Breast epithelium (tissue), 4 donors: ENCODE results near the gene PCSK5. TPM values are rescaled to one million over a fixed set of nuclear protein-coding genes. Genes with fewer than 3 reads are reported as not detected.

Source experiments
- DNase-seq, 2 donors: peaks; one replicate each; pipeline ENCODE4 v3.0.0-alpha.2; 2019; ENCODE audit warnings: low spot score in 2 of 2
- H3K27ac ChIP-seq, 2 donors: fragments of 200-600 bp; sonication (generic) in 1 of 2; one replicate each; pipeline ENCODE4 v1.5.1; 2016 to 2019; ENCODE audit warnings: mild to moderate bottlenecking in 1 of 2
- H3K27me3 ChIP-seq, 2 donors: fragments of 200-600 bp; sonication (generic) in 1 of 2; one replicate each; pipeline versions ENCODE4 v1.5.1 to v1.6.0; 2017 to 2019; ENCODE audit warnings: control low read depth in 1 of 2, mild to moderate bottlenecking in 1 of 2
- H3K36me3 ChIP-seq: fragments of 200-600 bp; one replicate; pipeline ENCODE4 v1.5.1; 2019
- H3K4me1 ChIP-seq, 2 donors: fragments of 200-600 bp; sonication (generic); one replicate each; pipeline ENCODE4 v1.5.1; 2016 to 2019; ENCODE audit warnings: control low read depth in 1 of 2
- H3K4me3 ChIP-seq, 3 donors: fragments of 200-600 bp; sonication (generic); 1 replicate in 2 of 3; 2 replicates in 1 of 3; pipeline ENCODE4 v1.5.1; 2016 to 2019; ENCODE audit warnings: mild to moderate bottlenecking in 3 of 3, moderate library complexity in 2 of 3
- H3K9me3 ChIP-seq, 2 donors: fragments of 200-600 bp; sonication (generic) in 1 of 2; one replicate each; pipeline ENCODE4 v1.5.1; 2016 to 2019; ENCODE audit warnings: control low read depth in 1 of 2
- POLR2A ChIP-seq: fragments of 450-650 bp; IDR thresholded peaks from one replicate; pipeline ENCODE4 v1.6.1; 2016; ENCODE audit warnings: antibody characterized with exemption, mild to moderate bottlenecking, moderate library complexity
- POLR2AphosphoS5 ChIP-seq, 3 donors: sonication (generic); formaldehyde crosslinking; IDR thresholded peaks; one replicate each; pipeline ENCODE4 v1.6.1; 2017; ENCODE audit warnings: antibody characterized with exemption in 3 of 3
- intact Hi-C: fragments of 100-400 bp; cut with DNase I; formaldehyde crosslinking; loops from one replicate; pipeline ENCODE4 v1.15.1; 2023; ENCODE audit warnings: low total_unique reads
- total RNA-seq, 3 donors: library from RNA; depleted of rRNA; stranded (reverse); fragments of >200 nt; gene quantifications; one replicate each; pipeline ENCODE4 v1.1.0, GENCODE V29; 2016
- TF ChIP-seq, protein P1 (sequence below), 3 donors: fragments of 450-650 bp; IDR thresholded peaks; one replicate each; pipeline ENCODE4 v1.5.1; 2016 to 2017; ENCODE audit warnings: antibody characterized with exemption in 3 of 3, mild to moderate bottlenecking in 3 of 3, moderate library complexity in 3 of 3

The PCSK5 gene
- total RNA-seq, 3 donors from 2014 or later, result 12.7 to 21.0 (median 19.0) TPM

DNA sequence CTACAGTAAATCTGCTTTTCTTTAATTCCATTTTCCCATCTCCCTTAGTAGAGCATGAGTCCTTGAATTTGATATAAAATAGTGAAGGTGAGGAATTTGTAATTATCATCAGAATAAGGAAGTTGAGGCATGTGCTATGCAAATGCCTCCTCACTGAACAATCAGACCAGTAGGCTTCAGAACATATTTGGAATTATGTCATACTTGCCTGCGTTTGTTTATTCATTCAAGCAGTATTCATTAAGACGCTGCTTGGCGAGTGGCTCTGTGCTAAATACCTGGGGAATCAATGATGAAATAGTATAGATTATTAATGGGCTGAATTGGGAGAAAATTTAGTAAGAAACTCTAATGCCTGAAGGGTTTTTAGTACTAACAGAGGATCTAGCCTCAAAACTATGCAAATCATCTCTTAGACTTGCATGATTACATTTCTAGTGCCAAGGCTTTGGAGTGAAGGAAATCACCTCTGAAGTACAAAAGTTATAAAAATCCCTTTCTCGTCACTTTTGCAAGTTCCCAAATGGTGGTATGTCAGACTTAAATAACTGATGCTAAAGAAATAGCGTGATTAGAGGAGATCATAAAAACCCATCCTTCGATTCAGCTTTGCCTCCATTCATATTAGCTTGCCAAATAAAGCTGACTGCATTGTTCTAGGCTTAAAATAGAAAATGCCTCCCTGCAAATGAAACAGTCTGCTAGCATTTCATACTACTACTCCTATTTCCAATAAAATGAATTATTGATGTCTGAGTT, 141.7 kb downstream of the PCSK5 start:
- H3K27ac ChIP-seq, result no peak overlapping the region
- no peaks in the 10 kb centered on the region for H3K27me3 ChIP-seq
- H3K4me1 ChIP-seq, result no peaks in the 10 kb centered on the region
- H3K36me3 ChIP-seq, result no peaks in the 10 kb centered on the region
- TF ChIP-seq POLR2A (no peak), POLR2AphosphoS5 (IDR thresholded peaks at IDR 0.05) (no peak)
- TF ChIP-seq, protein P1, sequence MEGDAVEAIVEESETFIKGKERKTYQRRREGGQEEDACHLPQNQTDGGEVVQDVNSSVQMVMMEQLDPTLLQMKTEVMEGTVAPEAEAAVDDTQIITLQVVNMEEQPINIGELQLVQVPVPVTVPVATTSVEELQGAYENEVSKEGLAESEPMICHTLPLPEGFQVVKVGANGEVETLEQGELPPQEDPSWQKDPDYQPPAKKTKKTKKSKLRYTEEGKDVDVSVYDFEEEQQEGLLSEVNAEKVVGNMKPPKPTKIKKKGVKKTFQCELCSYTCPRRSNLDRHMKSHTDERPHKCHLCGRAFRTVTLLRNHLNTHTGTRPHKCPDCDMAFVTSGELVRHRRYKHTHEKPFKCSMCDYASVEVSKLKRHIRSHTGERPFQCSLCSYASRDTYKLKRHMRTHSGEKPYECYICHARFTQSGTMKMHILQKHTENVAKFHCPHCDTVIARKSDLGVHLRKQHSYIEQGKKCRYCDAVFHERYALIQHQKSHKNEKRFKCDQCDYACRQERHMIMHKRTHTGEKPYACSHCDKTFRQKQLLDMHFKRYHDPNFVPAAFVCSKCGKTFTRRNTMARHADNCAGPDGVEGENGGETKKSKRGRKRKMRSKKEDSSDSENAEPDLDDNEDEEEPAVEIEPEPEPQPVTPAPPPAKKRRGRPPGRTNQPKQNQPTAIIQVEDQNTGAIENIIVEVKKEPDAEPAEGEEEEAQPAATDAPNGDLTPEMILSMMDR (IDR thresholded peaks at IDR 0.05), result no peak
- DNase-seq, result no peak
- intact Hi-C loops, result no loop called here
- H3K4me3 ChIP-seq, result no peak overlapping the region
- H3K9me3 ChIP-seq, result peaks cover 0 to 5% of the 10 kb centered on the region in 2 donors

DNA sequence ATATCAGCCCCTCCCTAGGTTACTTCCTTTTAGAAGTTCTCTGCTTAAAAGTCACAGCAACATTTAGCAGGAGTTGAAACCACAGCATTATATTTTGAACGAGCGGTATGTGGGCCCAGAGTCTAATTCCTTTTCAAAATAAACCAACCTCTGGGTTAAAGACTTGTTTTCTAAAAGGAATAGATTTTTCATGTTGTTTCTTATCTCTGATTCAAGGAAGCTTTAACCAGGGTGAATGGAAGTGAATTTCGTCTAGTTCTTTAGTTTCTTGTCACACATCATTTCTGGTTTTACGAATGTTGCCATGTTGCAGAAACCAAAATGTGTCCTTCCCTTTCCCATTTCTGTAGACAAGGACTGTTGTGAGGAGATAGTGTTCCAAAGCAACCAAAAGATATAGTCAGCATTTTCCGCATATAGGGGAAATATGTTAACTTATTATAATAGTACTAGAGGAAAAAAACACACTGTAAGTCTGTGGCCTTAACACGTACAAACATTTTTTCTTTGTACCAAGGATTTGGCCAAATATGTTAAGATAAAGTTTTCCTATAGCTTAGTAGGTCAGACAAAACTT, 142.4 kb downstream of the PCSK5 start:
- Histone ChIP-seq H3K27ac (no peak overlapping the region), H3K4me3 (no peak overlapping the region)

DNA sequence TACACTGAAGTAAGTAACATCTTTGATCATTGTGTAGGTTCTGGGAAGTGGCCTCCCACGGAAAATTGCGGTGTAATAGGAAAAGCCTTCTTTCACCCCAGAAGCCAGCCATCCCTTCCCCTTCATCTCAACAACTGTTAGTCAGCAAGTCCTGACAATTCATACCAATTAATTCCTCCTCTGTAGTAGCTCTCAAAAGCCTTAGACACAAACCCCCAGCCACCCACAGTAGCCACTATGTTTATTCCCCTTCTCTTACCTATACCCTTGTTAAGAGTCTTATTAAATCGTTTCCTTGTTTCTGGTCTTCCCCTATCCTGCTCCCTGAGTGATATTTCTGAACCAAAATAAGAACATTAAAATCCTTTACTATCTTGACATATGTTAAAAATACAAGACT, 143.6 kb downstream of the PCSK5 start:
- intact Hi-C loops, result no loop called here
- Histone ChIP-seq H3K36me3 (no peaks in the 10 kb centered on the region), H3K4me3 (no peak overlapping the region), H3K27ac (no peak overlapping the region), H3K4me1 (no peaks in the 10 kb centered on the region), H3K9me3 (peaks cover 0 to 5% of the 10 kb centered on the region in 2 donors), H3K27me3 (no peaks in the 10 kb centered on the region)
- TF ChIP-seq, protein P1 (IDR thresholded peaks at IDR 0.05), result no peak
- TF ChIP-seq POLR2AphosphoS5 (IDR thresholded peaks at IDR 0.05), result no peak
- TF ChIP-seq POLR2A, result no peak
- no peak for DNase-seq

More for the DNA sequence above, 142.4 kb downstream of the PCSK5 start:
- Histone ChIP-seq H3K4me1 (no peaks in the 10 kb centered on the region), H3K9me3 (peaks cover 0 to 5% of the 10 kb centered on the region in 2 donors), H3K27me3 (no peaks in the 10 kb centered on the region), H3K36me3 (no peaks in the 10 kb centered on the region)
- intact Hi-C loops, result no loop called here
- no peak for DNase-seq
- TF ChIP-seq, protein P1 (IDR thresholded peaks at IDR 0.05), result no peak
- TF ChIP-seq POLR2AphosphoS5 (IDR thresholded peaks at IDR 0.05) (no peak), POLR2A (no peak)

DNA sequence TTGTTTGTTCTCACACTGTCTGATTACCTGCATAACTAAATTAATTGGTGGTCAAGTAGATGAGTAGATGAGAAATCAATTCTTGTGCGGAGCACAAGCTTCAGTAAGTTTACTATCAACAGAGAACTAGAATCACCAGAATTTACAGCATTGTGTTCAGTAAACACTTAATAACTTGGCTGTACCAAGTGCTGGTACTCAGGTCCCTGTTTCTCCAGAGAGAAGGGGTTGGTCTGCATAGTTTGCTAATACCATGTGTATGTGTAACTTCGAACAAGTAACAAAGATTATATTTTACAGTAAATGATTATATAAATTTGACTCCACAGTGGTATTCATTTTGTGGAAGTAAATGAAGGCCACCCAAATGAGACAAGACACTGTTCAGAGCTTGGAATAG, 146.3 kb downstream of the PCSK5 start:
- H3K27ac ChIP-seq, result no peak overlapping the region
- no peaks in the 10 kb centered on the region for H3K9me3 ChIP-seq
- no peaks in the 10 kb centered on the region for H3K4me1 ChIP-seq
- no peak for TF ChIP-seq POLR2AphosphoS5 (IDR thresholded peaks at IDR 0.05)
- TF ChIP-seq POLR2A, result no peak
- TF ChIP-seq, protein P1 (IDR thresholded peaks at IDR 0.05), result no peak
- no peak for DNase-seq
- intact Hi-C loops, result no loop called here
- no peaks in the 10 kb centered on the region for H3K27me3 ChIP-seq
- no peaks in the 10 kb centered on the region for H3K36me3 ChIP-seq
- no peak overlapping the region for H3K4me3 ChIP-seq

DNA sequence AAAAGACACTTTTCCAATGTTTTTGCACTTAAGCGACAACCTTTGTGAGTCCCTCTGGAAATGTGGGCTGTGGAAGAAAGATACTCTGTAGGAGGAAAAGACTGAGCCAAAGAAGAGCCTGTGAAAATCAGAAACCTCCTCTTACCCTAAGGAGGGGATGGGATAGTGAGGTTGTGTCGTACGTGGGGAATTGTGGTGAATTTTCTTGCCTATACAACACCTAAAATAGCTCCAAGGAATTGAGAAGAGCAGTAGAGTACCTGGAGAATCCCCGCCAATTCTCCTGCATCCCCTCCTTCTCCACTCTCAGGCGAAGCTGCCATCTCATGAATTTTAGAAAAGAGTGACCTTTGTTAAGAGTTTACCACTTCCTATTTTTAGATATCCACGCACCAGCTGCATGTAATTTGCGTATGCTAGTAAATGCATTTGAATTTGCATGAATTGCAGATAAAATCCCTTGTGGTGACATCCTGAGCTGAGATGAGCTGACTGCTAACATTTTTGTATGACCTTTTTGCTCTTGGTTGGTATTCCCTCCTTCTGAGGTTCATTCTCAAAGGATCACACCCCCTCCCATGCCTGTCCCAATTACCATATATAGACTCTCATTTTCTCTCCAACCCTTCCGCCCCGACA, 147.2 kb downstream of the PCSK5 start:
- Histone ChIP-seq H3K4me1 (no peaks in the 10 kb centered on the region), H3K27ac (no peak overlapping the region)
- intact Hi-C loops, result no loop called here

More for the DNA sequence above, 147.2 kb downstream of the PCSK5 start:
- H3K36me3 ChIP-seq, result no peaks in the 10 kb centered on the region
- TF ChIP-seq, protein P1 (IDR thresholded peaks at IDR 0.05), result no peak
- no peak for DNase-seq
- no peak overlapping the region for H3K4me3 ChIP-seq
- no peaks in the 10 kb centered on the region for H3K9me3 ChIP-seq
- no peaks in the 10 kb centered on the region for H3K27me3 ChIP-seq
